Choroid plexus epithelial cell (primary cell): Measurements from ENCODE around the gene MMP1.

Experiments
- DNase-seq: peaks from one replicate; pipeline ENCODE4 v3.0.0-alpha.2; 2010; ENCODE audit warnings: low read depth
- H3K4me3 ChIP-seq: 2 replicates; pipeline ENCODE4 v1.5.1; 2011; ENCODE audit warnings: low read depth, mild to moderate bottlenecking, control low read depth, low read length, moderate library complexity
- CTCF ChIP-seq: conservative IDR thresholded peaks from 2 replicates; pipeline ENCODE4 v1.5.1; 2011; ENCODE audit warnings: low read depth, mild to moderate bottlenecking, control low read depth, inconsistent platforms, low read length, moderate library complexity

The MMP1 gene

GRCh38 chr11:102780491-102780918, 17.5 kb downstream of the MMP1 start, which contains the start of gene MMP10:
MMP10 (minus strand) TSS chr11:102780628; CDS start chr11:102780591, 37 bp downstream.
- no peak within 1 kb of the TSS for H3K4me3 ChIP-seq
- TF ChIP-seq CTCF, result peak; percentile 68
- DNase-seq, result peak; percentile 71

GRCh38 chr11:102776454-102776853, 21.5 kb downstream of the MMP1 start:
- no peak for DNase-seq
- no peak overlapping the region for H3K4me3 ChIP-seq
- no peak for TF ChIP-seq CTCF

GRCh38 chr11:102773386-102773785, 24.6 kb downstream of the MMP1 start:
- no peak overlapping the region for H3K4me3 ChIP-seq
- TF ChIP-seq CTCF, result no peak
- DNase-seq, result no peak

- no peak for DNase-seq
- no peak overlapping the region for H3K4me3 ChIP-seq
- no peak for TF ChIP-seq CTCF
Measured at GRCh38 chr11:102771351-102771750, 26.6 kb downstream of the MMP1 start.

- H3K4me3 ChIP-seq, result no peak overlapping the region
- no peak for DNase-seq
- TF ChIP-seq CTCF, result no peak
Measured at GRCh38 chr11:102770191-102770590, 27.8 kb downstream of the MMP1 start.

GRCh38 chr11:102767800-102768199, 30.2 kb downstream of the MMP1 start:
- DNase-seq, result no peak
- H3K4me3 ChIP-seq, result no peak overlapping the region
- TF ChIP-seq CTCF, result no peak

GRCh38 chr11:102763440-102763839, 34.5 kb downstream of the MMP1 start:
- no peak for DNase-seq
- no peak for TF ChIP-seq CTCF
- H3K4me3 ChIP-seq, result no peak overlapping the region
